A549 (cell line): ENCODE measurements around the gene PDGFB.

Experiments used
- BCL3 ChIP-seq: fragments of >200 bp; sonication (Bioruptor Twin); formaldehyde crosslinking; IDR thresholded peaks from 3 replicates; pipeline ENCODE4 v1.6.1; 2016
- JUN ChIP-seq, 2 experiments: fragments of >200 bp; sonication (Bioruptor Twin); formaldehyde crosslinking; IDR thresholded peaks; 2 replicates in 1 of 2; 3 replicates in 1 of 2; pipeline ENCODE4 v1.6.1; 2016 to 2017
- POLR2A ChIP-seq: IDR thresholded peaks from 2 replicates; pipeline ENCODE4 v1.6.1; 2012; ENCODE audit warnings: mild to moderate bottlenecking, low read length

DNA sequence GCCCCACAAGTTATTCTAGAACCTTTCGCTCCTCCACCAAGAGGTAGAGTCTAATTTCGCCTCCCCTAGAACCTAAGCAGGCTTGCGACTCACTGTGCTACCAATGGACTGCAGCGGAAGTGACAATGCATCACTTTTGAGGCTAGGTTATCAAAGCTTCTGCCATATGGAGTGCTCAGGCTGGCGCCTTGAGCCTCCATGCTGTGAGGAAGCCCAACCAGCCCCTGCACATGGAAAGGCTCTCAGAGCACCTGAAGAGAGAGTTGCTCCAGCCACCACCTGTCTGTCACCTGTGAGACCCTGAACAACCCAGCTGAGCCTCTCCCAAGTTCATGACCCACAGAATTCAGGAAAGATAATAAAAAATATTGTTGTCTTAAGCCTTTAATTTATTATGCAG lies 63.0 kb downstream of the PDGFB start:
- no peak for TF ChIP-seq POLR2A
- no peak for TF ChIP-seq JUN (IDR thresholded peaks at IDR 0.05)
- no peak for TF ChIP-seq BCL3
